RWPE1 (cell line): ENCODE data around the gene PRKCQ.

Source experiments
- CTCF ChIA-PET: fragments of 350-600 bp; sonication (Branson Sonifier 250); formaldehyde crosslinking; extraction: SDS; loops from one replicate; lab custom pipeline; 2021; lab: Yijun Ruan, JAX
- POLR2A ChIA-PET: fragments of 400-600 bp; formaldehyde crosslinking; extraction: SDS; loops from one replicate; lab custom pipeline; 2020; ENCODE audit warnings: antibody characterized with exemption; ENCODE audit not compliant: low non-redundant PET; lab: Yijun Ruan, JAX
- DNase-seq: peaks from one replicate; pipeline ENCODE4 v3.0.0; 2012; ENCODE audit warnings: low spot score
- H3K27ac ChIP-seq: fragments of 450-650 bp; 2 replicates; pipeline ENCODE4 v1.5.1; 2017
- TF ChIP-seq, protein P1 (sequence below): fragments of 450-650 bp; conservative IDR thresholded peaks from 2 replicates; pipeline ENCODE4 v1.5.1; 2017; ENCODE audit warnings: low read depth, mild to moderate bottlenecking

Gene PRKCQ

DNA sequence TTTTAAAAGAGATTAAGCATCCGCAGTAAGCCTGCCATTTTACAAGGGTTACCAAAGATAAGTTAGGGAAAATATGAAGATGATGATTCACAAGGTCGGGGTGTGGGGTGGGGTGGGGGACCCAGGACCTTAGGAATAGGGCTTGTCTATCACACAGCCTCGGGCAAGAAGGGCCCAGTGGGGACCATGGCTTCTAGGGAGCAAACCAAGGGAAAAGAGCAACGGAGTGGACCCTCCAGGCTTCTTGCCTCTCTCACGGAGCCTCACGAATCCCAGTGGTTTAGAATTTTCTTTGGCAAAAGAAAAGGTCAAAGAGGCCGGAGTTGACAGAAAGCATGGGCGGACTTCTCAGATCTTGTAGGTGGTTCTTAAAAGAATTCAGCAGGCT is 1.3 kb downstream of the PRKCQ start:
- no peak overlapping the region for H3K27ac ChIP-seq
- ChIA-PET CTCF (interaction anchor here (0.6 kb wide), 1 partner anchor 376 kb away, joined by 6 read pairs; the partner anchor contains the start of gene PFKFB3), POLR2A (interaction anchor here (0.6 kb wide), 1 partner anchor 431 kb away, joined by 3 read pairs; no protein-coding TSS in a partner anchor)
- TF ChIP-seq, protein P1, sequence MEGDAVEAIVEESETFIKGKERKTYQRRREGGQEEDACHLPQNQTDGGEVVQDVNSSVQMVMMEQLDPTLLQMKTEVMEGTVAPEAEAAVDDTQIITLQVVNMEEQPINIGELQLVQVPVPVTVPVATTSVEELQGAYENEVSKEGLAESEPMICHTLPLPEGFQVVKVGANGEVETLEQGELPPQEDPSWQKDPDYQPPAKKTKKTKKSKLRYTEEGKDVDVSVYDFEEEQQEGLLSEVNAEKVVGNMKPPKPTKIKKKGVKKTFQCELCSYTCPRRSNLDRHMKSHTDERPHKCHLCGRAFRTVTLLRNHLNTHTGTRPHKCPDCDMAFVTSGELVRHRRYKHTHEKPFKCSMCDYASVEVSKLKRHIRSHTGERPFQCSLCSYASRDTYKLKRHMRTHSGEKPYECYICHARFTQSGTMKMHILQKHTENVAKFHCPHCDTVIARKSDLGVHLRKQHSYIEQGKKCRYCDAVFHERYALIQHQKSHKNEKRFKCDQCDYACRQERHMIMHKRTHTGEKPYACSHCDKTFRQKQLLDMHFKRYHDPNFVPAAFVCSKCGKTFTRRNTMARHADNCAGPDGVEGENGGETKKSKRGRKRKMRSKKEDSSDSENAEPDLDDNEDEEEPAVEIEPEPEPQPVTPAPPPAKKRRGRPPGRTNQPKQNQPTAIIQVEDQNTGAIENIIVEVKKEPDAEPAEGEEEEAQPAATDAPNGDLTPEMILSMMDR = no peak
- DNase-seq = no peak

DNA sequence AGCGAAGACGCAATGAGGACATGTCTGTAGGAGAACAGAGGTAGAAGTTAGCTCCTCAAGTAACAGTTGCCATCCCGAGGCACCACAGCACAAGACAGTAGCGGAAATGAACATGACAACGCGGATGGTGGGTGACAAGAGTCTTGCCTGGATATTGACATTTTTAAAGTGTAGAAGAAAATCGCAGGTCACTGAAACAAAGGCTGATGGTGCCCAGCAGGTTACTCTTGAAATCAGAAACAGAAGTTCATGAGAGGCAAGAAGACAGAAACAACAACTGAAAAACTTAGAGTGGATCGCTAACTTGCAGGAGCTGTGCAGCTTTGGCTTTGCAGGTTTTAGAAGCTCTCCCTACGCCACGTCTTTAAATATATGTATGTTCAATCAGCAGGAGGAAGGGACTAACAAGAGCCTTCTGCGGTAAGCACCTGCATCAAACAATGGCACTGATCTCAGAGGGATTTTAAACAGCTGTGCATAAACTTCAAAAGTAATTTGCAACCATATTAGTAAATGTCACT is 1.8 kb downstream of the PRKCQ start:
- no peak for DNase-seq
- TF ChIP-seq, protein P1 = no peak
- ChIA-PET CTCF (no interaction called here), POLR2A (no interaction called here)
- H3K27ac ChIP-seq = no peak overlapping the region

DNA sequence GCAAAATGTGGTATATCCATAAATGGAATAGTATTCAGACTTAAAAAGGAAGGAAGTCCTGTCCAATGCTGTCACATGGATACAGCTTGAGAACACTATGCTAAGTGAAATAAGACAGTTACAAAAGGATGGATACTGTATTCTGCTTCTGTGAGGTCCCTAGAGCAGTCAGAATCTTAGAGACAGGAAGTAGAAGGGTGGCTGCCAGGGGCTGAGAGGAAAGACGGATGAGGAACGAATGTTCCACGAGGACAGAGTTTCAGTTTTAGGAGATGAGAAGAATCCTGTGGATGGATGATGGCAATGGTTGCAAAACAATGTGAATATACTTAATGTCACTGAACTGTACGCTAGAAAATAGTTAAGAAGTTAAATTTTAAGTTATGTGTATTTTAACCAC is 3.8 kb downstream of the PRKCQ start:
- ChIA-PET CTCF (interaction anchor here (0.6 kb wide), 1 partner anchor 16 kb away, joined by 3 read pairs; no protein-coding TSS in a partner anchor), POLR2A (no interaction called here)
- TF ChIP-seq, protein P1 = no peak
- DNase-seq = no peak
- H3K27ac ChIP-seq = no peak overlapping the region

DNA sequence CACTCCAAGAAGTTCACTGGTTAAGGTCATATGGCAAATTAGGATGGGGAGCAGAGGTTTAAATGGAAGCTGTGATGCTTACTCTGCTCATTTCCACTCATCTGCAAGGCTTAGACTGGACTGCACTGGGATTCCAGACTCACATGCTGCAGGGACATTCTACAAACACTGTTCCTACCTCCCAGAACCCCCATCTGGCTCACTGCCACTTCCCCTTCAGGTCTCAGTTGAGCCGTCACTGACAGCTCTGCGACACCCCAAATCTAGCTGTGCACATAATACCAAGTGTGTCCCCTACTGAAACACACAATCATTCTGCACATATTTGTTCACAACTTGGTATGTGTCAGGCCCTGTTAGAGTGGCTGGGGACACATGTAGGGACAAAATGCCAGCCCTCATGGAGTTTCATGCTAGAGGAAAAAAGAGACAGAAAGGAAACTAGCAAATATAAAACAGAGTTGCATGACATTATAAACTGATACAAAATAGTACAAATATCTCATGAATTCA is 5.4 kb downstream of the PRKCQ start:
- ChIA-PET POLR2A (no interaction called here), CTCF (no interaction called here)
- TF ChIP-seq, protein P1 = no peak
- no peak for DNase-seq
- H3K27ac ChIP-seq = no peak overlapping the region

DNA sequence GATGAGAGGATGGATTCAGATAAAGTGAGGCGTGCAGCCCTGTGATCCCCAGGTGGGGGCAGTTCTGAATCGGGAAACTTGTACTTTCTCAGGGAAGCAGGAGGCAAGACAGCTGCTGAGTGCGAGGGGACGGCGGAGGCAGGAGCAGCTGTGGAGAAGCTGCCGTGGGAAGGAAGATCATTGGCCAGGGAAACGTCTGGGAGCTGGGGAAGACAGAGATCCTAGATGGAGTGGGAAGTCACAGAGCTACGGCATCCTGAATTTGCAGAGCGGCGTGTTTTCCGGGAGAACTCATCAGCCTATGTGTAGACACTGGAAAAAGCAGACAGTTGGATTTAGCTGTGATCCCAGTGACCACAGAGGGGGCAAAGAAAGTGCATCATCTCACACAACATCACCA is 9.2 kb downstream of the PRKCQ start:
- CTCF ChIA-PET = no interaction called here
- H3K27ac ChIP-seq = no peak overlapping the region
- DNase-seq = no peak
- TF ChIP-seq, protein P1 = no peak
- POLR2A ChIA-PET = no interaction called here

DNA sequence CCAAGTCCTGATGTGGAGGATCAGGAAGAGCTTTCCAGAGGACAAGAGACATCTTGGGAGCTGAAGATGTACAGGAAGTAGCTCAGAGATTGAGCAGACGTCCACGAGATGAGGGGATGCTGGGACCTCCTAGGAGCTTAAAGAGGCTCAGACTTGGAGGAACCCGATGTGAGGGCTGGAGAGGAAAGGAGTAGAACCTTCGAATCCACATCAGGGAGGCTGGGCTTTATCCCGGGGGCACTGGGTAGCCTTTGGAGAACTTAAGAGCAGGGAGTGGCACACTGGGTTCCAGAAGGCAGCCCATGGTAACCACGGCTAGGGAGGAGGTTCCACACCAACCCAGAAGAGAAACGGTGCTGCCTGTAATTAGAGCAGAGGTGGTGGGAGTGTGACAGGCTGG is 10.8 kb downstream of the PRKCQ start:
- no peak overlapping the region for H3K27ac ChIP-seq
- TF ChIP-seq, protein P1 = no peak
- ChIA-PET POLR2A (no interaction called here), CTCF (no interaction called here)
- DNase-seq = no peak
